Bronchial epithelial cell (primary cell): ENCODE data around the gene PSMB7. TPM values are rescaled to one million over a fixed set of nuclear protein-coding genes. Genes with fewer than 3 reads are reported as not detected.

Experiments
- DNase-seq: peaks from one replicate; pipeline ENCODE4 v3.0.0-alpha.2; 2010; ENCODE audit warnings: low read depth
- FAIRE-seq: peaks from 2 replicates; lab custom pipeline; 2011; peaks lifted over from hg19 to GRCh38; lab: Jason Lieb, UNC
- H3K27me3 ChIP-seq: 2 replicates; pipeline ENCODE4 v1.5.1; 2011; ENCODE audit warnings: low read length; ENCODE audit not compliant: control insufficient read depth, insufficient read depth
- H3K36me3 ChIP-seq: 2 replicates; pipeline ENCODE4 v1.5.1; 2011; ENCODE audit warnings: low read length; ENCODE audit not compliant: control insufficient read depth, insufficient read depth
- H3K4me3 ChIP-seq: 2 replicates; pipeline ENCODE4 v1.5.1; 2011; ENCODE audit warnings: mild to moderate bottlenecking, low read depth, low read length, control low read depth
- total RNA-seq: library from RNA; depleted of rRNA; stranded (reverse); fragments of >200 nt; gene quantifications from 2 replicates; pipeline ENCODE4 v1.2.1, GENCODE V29; 2014
- TF ChIP-seq, protein P1 (sequence below): IDR thresholded peaks from 2 replicates; pipeline ENCODE4 v1.5.1; 2011; ENCODE audit warnings: mild to moderate bottlenecking, moderate library complexity, low read length, control low read depth, inconsistent platforms; ENCODE audit not compliant: insufficient read depth, severe bottlenecking

PSMB7 gene
- total RNA-seq, 1 donor from 2014 or later: 335 TPM

DNA sequence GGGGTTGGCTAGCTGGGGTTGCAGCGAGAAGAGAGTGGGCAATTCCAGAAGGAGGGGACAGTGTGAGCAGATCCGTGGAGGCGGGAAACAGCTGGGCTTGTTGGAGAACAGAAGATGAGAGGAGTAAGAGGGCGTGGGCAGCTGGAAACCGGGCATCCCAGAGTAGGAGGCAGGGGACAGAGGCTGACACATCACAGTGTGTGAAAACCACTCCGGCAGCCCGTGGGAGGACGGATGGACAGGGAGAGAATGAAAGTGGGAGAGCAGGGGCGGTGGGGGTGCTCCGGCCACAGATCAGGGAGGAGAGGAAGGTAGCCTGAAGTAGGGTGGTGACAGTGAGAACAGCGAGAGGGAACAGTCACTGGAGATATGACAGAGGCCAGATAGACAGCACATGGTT lies 8.3 kb upstream of the PSMB7 start:
- Histone ChIP-seq H3K4me3 (no peak overlapping the region), H3K36me3 (no peaks in the 10 kb centered on the region), H3K27me3 (peaks cover 6% of the 10 kb centered on the region)
- TF ChIP-seq, protein P1, sequence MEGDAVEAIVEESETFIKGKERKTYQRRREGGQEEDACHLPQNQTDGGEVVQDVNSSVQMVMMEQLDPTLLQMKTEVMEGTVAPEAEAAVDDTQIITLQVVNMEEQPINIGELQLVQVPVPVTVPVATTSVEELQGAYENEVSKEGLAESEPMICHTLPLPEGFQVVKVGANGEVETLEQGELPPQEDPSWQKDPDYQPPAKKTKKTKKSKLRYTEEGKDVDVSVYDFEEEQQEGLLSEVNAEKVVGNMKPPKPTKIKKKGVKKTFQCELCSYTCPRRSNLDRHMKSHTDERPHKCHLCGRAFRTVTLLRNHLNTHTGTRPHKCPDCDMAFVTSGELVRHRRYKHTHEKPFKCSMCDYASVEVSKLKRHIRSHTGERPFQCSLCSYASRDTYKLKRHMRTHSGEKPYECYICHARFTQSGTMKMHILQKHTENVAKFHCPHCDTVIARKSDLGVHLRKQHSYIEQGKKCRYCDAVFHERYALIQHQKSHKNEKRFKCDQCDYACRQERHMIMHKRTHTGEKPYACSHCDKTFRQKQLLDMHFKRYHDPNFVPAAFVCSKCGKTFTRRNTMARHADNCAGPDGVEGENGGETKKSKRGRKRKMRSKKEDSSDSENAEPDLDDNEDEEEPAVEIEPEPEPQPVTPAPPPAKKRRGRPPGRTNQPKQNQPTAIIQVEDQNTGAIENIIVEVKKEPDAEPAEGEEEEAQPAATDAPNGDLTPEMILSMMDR: no peak
- FAIRE-seq (no peak), DNase-seq (no peak)

DNA sequence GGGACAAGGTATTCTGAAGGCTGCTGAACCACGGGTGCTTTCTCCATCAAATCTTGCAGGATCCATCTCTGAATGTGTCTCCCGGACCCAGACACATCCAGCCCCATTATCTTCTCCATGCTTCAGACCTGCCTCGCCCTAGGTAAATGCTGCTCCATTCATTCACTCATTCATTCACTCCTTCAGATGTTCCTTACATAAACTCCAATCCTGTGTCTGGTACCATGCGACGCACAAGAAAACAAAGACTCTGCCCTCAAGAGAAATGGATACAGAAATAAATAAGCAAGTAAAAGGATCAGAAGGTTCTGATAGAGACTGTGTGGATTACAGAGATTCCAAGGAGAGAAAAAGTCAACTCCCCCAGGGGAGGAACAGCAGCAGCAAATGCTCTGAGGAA lies 7.9 kb upstream of the PSMB7 start:
- Histone ChIP-seq H3K4me3 (no peak overlapping the region), H3K36me3 (no peaks in the 10 kb centered on the region), H3K27me3 (peaks cover 6% of the 10 kb centered on the region)
- TF ChIP-seq, protein P1: no peak
- FAIRE-seq (no peak), DNase-seq (no peak)

DNA sequence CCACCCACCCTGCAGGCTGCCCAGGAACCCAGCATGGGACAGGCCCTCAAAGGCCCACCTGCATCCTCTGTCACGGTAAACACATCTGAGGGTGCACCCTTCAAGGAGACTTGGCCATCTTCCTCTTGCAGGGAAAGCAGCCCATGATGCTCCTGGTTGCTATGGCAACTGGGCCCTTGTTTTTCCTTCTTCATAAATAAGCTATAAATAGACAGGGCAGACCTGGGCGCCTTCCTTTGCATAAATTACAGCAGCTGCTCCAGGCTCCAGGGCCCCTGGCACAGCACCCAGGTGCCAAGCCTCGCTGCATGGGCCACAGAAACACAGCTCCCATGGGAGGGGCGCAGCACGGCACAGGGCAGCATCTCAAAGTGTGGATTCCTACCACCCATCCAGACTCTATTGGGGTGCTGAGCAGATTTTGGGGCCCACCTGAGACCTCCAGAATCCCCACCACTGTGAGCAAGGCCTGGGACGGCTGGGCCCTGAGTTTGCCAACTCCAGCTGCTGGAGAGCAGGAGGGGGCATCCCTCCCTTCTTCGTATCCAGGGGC lies 5.8 kb upstream of the PSMB7 start:
- peaks cover 6% of the 10 kb centered on the region for H3K27me3 ChIP-seq
- H3K36me3 ChIP-seq: no peaks in the 10 kb centered on the region
- H3K4me3 ChIP-seq: no peak overlapping the region
- no peak for FAIRE-seq
- TF ChIP-seq, protein P1: no peak
- DNase-seq: no peak

DNA sequence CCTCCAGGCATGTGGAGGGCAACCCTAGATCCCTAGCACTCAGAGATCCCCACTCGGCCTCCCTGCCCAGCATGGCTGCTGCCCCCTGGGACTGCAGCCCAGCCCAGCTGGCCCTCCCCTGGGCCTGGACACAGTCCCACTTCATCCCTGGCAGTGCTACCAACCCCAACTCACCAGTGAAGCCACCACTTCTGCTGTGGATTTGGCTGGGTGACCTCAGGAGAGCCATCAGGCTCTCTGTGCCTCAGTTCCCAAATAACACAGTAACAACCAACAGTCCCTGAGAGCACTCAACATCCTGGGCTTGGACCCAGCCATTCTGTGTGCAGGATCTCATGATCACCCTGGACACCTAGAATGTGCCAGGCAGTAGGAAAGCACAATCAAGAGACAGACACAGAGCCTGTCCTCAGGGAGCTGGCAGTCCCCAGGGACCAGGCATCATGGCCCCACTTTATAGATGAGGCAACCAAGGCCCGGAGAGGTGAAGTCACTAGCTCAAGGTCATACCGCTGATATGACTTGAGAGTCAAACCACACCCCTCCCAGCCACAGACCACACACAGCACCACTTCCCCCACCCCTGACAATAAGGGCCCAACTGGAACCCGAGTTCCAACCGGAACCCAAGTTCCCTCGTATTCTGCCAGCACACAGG lies 4.7 kb upstream of the PSMB7 start:
- FAIRE-seq: no peak
- no peak overlapping the region for H3K4me3 ChIP-seq
- DNase-seq: no peak
- peaks cover 6% of the 10 kb centered on the region for H3K27me3 ChIP-seq
- H3K36me3 ChIP-seq: no peaks in the 10 kb centered on the region
- TF ChIP-seq, protein P1: no peak

DNA sequence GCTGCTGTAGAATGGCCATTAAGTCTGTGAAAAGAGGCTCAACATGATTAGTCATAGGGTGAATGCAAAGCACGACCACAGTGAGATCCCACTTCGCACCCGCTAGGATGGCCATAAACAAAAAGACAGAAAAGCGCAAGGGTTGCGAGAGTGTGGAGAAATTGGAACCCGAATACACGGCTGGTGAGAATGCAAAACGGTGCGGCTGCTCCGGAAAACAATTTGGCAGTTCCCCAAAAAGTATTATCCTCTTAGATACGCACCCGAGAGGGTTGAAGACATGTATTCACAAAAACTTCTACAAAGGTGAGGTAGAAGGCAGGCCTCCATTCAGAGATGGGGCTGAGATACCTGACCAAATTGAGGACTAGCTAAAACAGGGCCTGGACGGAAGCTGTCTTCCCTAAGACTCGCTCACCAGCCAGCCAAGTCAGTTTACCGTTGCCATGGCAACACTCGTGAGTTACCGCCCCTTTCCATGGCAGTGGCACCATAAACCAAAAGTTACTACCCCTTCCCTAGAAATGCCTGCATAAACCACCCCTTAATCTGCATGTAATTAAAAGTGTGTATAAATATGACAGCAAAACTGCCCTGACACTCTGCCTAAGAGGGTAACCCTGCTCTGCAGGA lies 726 bp upstream of the PSMB7 start:
- DNase-seq: no peak
- TF ChIP-seq, protein P1: no peak
- Histone ChIP-seq H3K27me3 (no peaks in the 10 kb centered on the region), H3K4me3 (no peak overlapping the region), H3K36me3 (peaks cover 6% of the 10 kb centered on the region)
- FAIRE-seq: no peak
